GM18870 (cell line): ENCODE data around the gene SYT9.
A peak's percentile ranks its signal among the peaks of the same experiment; 100 is the strongest.

Experiments
- ATAC-seq: cut with Tn5 transposase; IDR thresholded peaks from one replicate; pipeline ENCODE4 v1.9.1; 2021; ENCODE audit warnings: moderate library complexity; ENCODE audit not compliant: unreplicated experiment

Gene SYT9

DNA sequence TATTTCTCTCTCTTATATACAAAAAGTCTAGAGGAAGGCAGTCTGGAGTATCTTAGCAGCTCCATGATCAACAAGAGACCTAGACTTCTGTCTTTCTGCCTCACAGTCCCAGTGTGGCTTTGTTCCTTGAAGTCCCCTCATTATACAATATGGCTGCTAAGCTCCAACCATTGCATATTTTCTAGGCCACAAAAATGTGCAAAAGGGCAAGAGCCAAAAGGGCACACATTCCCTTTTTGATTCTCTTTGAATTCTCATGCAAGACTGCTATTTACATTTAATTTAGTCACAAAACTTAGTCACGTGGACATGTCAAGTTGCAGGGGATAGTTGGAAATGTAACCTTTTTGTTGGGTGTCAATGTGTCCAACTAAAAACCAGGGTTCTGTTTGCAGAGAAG lies 169.4 kb downstream of the SYT9 start:
- ATAC-seq: no peak

DNA sequence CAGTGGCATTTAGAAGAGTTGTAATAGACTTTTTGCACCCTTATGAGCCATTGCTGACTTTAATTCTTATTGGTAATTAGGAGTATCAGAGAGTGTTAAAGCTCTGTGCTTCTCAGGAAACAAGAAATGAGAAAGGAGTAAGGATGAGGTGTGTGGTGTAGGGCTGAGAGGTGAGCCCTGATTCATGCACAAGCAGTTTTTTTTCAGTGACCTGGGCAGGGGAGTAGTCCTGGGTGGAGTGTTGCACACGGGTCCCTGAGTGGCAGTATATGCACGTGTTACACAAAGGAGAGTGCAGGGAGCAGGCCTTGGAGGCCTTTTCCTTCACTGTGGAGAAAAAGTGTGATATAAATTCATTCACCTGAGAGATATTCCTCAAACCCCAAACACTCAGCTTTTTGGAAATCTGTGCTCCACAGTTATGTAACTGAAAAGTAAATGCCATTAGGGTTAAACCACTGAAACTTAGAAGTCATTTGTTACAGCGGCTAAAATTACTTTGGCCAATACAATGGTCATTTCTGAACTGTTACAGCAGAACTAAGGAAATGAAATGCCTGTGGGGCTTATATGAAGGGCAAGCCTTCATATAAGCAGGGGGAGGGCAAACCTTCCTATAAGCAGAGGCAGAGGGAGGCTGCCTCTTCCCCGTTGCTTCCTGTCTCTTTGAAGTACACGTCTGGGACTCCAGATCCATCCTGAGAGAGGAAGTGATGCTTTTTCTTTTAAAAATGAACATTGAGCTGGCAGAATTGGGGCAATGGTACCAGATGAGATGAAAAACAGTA lies 171.0 kb downstream of the SYT9 start:
- ATAC-seq: no peak

DNA sequence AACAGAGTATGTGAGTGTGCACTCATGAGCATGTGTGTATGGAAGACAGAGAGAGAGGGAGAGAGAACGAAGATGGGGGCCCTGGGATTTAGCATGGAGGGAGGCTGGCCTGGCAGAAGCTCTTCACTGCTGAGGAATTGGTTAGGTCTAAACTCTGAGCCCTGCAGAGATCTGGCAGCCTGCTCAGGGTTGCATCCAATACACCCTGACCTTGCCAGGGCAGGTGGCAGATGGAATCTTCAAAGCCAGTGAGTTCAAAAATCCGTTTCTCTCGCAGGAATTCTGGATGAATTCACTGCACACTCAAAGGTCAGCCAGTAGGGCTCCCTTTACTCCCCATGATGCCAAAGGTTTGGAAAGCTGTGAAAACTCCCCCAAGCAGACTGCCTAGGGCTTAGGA lies 172.2 kb downstream of the SYT9 start:
- no peak for ATAC-seq

DNA sequence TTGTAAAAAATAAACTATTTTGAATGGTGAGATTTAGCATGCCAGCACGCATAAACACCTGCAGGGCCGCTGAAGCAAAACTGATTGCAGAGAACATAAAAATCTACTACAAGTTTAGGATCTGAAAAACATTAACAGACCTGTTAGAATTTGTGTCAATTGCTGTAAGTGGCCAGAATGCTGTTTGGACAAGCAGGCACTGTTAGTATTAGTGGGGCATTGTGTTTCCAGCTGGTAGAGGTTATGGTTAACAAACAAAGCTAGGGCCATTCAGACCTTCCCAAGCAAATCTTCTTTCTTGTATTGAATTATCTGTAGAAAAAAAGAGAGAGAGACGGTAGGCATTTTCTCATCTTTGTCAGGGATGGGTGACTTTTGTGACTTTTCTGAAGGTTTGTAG lies 176.0 kb downstream of the SYT9 start:
- no peak for ATAC-seq

GRCh38 chr11:7428196-7428595 lies 176.5 kb downstream of the SYT9 start:
- no peak for ATAC-seq

- no peak for ATAC-seq
Measured at GRCh38 chr11:7430496-7430895, 178.8 kb downstream of the SYT9 start.

DNA sequence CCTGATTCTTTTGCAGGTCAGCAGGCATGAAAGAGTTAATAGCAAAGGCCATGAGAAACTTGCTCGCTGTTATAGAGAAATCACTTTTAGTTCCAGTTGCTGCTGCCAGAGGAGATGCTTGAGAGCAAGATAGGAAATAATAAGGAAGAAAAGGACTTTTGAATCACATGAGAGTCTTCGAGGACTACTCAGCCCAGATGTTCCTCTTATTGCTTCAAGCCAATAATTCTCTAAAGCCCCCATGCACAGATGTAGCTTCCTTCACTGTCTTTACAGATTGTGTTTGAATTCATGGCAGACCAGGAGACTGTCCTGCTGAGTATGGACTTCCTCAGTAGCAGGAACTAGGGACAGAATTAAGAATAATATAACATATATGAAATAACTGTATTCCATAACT lies 183.5 kb downstream of the SYT9 start:
- ATAC-seq: no peak

- ATAC-seq: no peak
Measured at GRCh38 chr11:7436146-7436545, 184.4 kb downstream of the SYT9 start.

- ATAC-seq: no peak
Measured at GRCh38 chr11:7436657-7437056, 185.0 kb downstream of the SYT9 start.

- no peak for ATAC-seq
Measured at GRCh38 chr11:7437696-7438095, 186.0 kb downstream of the SYT9 start.

GRCh38 chr11:7439746-7440320 lies 188.1 kb downstream of the SYT9 start:
- ATAC-seq: no peak

DNA sequence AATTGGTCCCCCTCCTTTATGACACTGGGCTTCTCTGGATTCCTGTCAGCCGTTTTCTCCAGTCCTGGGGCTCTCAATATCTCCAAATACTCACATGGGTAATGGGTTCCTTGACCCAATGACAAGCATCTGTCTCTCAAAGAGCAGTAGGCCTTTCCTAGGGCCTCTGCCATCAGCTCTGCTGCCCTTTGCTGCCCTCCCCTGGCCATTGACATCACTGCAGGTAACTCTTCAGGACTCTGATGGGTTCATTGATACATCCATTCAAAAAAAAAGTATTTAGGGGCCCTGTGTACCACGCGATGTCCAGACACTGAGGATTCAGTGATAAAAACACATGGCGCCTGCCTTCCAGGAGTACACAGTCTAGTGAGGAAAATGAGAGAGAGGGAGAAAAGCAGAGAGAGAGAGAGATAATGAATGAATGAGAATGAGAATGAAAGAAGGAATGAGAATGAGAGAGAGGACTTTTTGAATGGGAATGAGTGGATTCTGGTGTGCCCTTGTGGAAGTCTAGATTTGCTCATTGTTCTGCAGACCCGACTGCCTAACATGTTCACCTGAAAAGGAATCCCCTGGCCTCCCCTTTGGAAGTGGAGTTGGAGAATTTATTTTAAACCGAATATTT lies 191.0 kb downstream of the SYT9 start:
- ATAC-seq: peak; percentile 81

- ATAC-seq: no peak
Measured at GRCh38 chr11:7444091-7444981, 192.6 kb downstream of the SYT9 start.

DNA sequence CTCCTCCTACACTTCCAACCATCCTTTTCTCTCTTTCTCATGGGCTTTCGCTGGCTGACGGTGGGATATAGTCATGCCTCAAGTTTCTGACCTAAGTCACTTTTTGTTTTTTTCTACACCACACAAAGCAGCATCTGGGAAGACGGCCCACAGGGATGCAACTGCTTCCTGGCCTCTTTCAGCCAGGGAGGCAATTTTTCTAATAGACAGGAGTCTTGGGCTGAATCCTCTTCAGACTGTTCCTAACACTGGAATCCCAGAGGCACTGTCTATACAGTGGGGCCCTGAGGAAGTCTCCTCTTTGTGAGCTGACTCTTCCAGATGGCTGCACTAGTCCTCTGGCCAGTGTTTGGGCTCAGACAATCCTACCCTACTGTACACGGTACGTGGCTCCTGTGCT lies 193.9 kb downstream of the SYT9 start:
- ATAC-seq: no peak

GRCh38 chr11:7448201-7448600 lies 196.5 kb downstream of the SYT9 start:
- no peak for ATAC-seq

GRCh38 chr11:7449211-7449840 lies 197.6 kb downstream of the SYT9 start:
- ATAC-seq: no peak

GRCh38 chr11:7449841-7450214 lies 198.1 kb downstream of the SYT9 start:
- no peak for ATAC-seq

GRCh38 chr11:7450836-7451235 lies 199.1 kb downstream of the SYT9 start:
- no peak for ATAC-seq

- no peak for ATAC-seq
Measured at GRCh38 chr11:7451520-7451919, 199.8 kb downstream of the SYT9 start.

DNA sequence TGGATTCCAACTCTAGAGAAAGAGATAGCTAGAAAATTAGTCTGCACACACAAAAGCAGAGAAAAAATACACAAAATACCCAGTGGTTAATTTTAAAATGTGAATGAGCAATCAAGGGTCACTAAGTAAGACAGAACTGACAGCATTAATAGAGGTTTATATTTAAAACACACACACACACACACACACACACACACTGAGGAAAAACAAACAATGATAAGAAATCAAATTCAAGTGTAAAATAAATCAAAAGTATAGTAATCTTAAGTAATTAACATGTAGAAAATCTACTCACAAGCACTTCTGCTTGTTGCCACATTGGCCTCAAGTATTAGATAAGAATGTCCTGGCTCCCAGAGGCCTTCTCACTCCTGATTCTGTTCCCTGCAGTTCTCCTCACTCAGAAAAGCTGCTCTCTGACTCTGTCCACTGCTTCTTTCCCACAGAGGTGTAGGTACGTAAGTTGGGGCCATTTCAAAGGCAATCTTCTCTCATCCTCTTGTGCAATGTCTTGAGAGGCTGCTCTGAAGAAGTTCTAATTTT lies 200.3 kb downstream of the SYT9 start:
- no peak for ATAC-seq

- ATAC-seq: no peak
Measured at GRCh38 chr11:7454854-7455253, 203.2 kb downstream of the SYT9 start.
